ENCODE measurements around the gene MCCC1.
A peak's percentile ranks its signal among the peaks of the same experiment; 100 is the strongest.
"Not testable (repeated sequence)": the region's sequence is repeated elsewhere in the genome, so short reads cannot be mapped to it uniquely, and the experiment has no call there.

The MCCC1 gene

DNA sequence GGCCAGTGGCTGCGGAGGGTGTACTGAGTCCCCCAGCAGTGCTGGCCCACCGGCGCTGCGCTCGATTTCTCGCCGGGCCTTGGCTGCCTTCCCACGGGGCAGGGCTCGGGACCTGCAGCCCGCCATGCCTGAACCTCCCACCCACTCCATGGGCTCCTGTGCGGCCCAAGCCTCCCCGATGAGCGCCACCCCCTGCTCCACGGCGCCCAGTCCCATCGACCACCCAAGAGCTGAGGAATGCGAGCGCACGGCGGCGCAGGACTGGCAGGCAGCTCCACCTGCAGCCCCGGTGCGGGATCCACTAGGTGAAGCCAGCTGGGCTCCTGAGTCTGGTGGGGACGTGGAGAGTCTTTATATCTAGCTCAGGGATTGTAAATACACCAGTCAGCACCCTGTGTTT lies 1.7 kb upstream of the MCCC1 start:
- not testable (repeated sequence) for DNase-seq

GRCh38 chr3:183100376-183100775 lies 1.1 kb upstream of the MCCC1 start:
- DNase-seq, result no peak

DNA sequence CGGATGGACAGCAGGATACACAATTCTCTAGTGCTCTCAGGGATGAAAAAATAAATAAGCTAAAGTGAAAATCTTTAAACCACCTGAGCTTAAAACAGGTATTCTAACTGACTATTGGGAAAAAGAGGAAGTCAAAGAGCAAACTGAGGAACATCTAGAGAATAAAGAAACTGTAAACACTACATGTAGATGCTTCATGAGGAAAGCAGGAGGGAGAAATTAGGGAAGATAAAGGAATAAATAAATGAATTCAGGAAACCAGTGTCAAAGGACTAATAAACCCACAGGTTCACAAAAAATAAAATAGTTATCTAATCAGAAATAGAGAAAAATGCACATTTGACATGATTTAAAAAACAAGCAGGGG lies 525 bp upstream of the MCCC1 start:
- no peak for DNase-seq

- no peak for DNase-seq
These were observed 715 bp downstream of the MCCC1 start for GRCh38 chr3:183098536-183099025.

DNA sequence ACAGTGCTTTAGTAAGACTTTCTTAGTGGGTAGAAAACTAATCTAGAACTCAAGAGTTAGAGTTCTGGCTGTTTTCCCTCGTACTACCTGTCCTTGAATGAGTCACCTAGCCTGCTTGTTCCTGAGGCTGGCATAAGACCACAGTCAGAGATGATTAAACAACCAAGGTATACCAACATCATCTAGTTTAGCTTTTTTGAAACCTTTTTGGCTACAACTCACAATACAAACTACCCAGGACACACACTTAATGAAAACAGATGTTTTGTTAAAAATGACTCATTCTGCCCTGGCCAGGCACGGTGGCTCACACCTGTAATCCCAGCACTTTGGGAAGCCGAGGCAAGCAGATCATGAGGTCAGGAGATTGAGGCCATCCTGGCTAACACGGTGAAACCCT lies 4.6 kb downstream of the MCCC1 start:
- no peak for DNase-seq

- no peak for DNase-seq
These were observed 7.0 kb downstream of the MCCC1 start for GRCh38 chr3:183092256-183092655.

DNA sequence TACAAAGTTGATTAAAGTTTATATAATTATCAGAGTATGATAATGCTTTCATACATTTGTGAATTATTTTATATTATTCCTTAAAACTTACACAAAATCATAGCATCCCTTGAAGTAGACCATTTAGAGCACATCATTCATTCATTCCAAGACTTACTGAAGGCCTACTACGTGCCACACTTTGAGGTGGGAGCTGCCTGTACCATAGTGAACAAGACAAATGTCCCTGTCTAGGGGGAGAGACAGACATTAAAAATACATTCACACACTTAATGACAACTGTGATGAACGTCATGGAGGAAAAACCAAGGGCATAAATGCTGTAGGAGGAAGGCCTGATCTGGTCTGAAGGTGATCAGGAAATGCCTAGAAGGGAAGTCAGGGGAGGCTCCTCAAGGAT lies 12.1 kb downstream of the MCCC1 start:
- no peak for DNase-seq

DNA sequence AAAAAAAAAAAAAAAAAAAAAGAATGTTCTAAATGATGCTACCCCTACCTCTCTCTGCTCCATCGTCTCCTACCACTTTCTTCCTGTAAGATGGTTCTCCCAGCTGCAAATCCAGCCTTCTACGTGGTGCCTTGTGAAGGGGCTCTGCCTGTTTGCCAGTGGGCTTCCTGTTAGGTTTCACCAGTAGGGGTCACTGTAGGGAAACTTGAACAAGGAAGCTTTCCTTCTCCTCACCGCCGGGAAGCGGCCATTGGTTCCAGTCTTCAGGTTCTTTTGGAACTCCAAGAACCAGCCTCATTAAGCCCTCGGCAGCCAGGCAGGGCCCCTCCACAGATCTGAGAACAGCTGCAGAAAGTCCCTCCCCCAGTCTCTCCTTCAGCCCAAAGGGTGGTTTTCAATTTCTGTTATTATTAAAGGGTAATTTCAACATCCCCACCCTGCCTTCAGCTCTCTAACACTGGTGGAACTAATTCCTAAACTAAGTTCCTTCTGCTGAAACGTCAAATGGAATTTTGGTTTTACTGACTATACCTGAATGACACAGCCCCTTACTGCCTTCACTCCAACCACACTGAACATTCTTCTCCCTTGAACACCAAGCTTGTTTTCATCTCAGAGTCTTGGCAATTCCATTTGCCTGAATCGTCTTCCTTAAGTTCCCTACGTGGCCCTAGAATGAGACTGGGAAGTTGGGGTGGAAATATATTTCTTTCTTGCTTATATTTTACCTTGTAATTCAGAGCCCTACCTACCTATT lies 13.5 kb downstream of the MCCC1 start:
- DNase-seq, result peak; percentile 2

DNA sequence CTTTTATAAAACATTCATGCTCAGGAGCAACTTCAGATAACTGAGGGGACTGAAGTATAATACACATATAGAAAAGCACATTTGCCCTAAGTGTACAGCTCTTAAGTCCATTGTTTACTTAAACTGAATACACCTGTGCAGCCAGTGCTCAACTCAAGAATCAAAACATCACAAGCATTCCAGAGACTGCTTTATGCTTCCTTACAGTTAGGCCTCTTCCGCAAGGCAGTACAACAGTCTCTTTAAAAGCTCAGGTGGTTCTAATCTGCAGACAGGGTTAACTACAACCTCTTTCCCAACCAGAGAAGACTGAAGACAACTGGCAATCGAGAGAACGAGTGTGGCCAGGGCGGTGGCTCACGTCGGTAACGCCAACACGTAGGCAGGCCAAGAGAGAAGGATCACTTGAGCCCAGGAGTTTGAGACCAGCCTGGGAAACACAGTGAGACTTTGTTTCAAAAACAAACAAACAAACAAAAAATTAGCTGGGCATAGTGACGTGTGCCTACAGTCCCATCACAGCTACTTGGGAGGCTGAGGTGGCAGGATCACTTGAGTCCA lies 16.9 kb downstream of the MCCC1 start:
- DNase-seq, result no peak

GRCh38 chr3:183081459-183082183 lies 17.7 kb downstream of the MCCC1 start:
- DNase-seq, result no peak

GRCh38 chr3:183080628-183081027 lies 18.7 kb downstream of the MCCC1 start:
- no peak for DNase-seq

- DNase-seq, result no peak
These were observed 24.4 kb downstream of the MCCC1 start for GRCh38 chr3:183074881-183075280.

DNA sequence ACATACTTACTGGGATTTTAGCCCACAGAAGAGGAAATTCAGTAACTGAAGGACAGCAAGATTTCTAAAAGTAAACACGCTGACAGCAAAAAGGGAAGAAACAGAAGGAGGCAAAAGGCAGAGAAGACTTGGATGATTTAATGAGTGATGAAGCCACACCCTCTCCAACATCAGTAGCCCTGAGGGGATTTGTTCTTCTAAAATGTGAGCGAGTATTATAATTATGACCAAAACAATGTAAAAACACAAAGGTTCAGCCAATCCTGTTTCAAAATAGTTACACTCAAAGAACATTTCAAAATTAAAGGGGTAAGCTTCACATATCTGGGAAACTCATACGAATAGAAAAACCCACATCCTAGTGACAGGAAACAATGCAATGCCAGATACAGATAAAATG lies 25.0 kb downstream of the MCCC1 start:
- DNase-seq, result no peak

GRCh38 chr3:183073839-183074238 lies 25.5 kb downstream of the MCCC1 start:
- no peak for DNase-seq

DNA sequence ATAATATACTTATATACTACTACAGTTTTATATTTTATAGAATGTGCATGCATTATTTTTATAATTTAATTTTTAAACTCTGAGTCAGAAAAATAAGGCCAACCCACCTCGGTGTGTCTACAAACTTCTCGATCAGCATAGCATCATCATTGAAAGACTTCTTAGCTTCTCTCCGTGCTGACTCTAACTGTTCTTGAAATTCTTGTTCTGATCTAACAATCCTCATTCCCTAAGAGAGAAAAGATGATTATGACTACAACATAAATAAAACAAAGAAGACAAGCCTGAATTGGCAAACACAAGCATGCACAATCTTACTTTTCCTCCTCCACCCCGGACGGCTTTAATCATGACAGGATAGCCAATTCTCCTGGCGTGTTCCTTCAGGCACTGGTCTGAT lies 28.4 kb downstream of the MCCC1 start:
- DNase-seq, result no peak

DNA sequence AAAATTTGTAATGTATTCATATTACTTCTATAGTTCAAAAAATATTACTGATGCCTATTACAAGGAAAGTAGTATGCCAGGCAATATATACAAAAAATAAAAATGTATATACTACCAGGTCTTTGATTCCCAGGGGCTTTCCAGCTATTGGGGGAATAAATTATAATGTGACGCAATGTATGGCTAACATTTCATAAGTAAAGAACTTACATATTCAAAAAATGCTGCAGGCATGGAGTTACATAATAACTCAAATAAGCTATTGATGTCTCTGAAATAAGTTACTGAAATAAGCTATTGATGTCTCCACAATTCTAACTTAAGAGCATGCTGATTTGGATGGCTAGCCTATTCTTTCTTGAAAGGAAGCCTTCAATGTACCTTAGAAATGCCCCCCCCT lies 30.2 kb downstream of the MCCC1 start:
- no peak for DNase-seq

DNA sequence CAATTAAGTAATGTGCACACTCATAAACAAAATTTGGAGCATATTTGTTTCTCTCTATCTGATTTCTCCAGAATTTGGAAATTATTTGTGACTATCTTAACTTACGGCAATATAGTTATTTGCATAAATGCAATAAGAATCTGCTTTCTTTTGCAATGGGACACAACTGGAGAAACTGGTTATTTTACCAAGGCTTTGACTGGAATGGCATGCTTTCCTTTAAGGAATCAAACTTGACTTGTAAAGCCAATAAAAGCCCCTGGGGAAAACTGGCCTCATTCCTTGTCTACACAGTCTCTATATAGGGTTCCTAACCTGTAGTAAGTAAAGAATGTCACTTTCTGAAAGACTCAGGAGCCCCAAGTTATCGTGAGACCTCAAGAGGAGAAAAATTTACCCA lies 32.4 kb downstream of the MCCC1 start:
- DNase-seq, result not testable (repeated sequence)

GRCh38 chr3:183064475-183064874 lies 34.8 kb downstream of the MCCC1 start:
- no peak for DNase-seq

DNA sequence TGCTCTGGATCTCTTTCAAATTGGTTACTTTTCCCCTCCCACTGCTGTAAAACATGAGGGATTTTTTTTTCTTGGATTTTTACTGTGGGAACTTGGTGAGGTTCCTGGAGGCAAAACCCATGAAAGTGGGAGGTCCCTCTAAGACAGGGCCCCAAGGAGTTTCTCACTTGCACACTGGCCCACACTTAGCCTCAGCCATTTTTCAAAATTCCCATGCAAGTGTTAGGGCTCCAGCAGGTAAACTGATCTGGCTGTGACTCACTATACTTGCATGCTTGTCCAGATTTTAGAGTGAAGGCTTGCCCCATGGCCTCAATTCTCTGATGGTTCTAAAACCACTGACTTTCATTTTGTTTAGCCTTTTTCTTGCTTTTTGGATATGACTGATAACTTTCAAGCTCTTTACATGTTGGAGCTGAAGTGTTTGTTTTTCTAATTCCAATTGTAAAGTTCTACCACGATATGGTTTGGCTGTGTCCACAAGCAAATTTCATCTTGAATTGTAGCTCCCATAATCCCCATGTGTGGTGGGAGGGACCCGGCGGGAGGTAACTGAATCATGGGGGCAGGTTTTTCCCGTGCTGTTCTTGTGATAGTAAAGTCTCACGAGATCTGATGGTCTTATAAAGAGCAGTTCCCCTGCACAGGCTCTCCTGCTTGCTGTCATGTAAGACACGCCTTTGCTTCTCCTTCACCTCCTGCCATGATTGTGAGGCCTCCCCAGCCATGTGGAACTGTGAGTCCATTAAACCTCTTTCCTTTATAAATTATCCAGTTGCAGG lies 37.7 kb downstream of the MCCC1 start:
- no peak for DNase-seq

- DNase-seq, result no peak
These were observed 40.9 kb downstream of the MCCC1 start for GRCh38 chr3:183058351-183058750.

DNA sequence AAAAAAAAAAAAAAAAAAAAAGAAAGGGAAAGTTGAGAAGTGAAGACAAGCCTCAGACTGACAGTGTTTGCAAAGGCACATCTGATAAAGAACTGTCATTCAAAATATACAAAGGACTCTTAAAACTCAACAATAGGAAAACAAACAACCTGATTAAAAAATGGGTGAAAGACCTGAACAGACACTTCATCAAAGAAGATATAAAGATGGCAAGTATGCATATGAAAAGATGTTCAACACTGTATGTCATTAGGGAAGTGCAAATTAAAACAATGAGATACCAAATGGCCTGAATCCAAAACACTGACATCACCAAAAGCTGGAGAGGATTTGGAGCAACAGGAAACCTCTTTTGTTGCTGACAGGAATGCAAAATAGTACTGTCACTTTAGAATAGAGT lies 48.6 kb downstream of the MCCC1 start:
- DNase-seq, result no peak

DNA sequence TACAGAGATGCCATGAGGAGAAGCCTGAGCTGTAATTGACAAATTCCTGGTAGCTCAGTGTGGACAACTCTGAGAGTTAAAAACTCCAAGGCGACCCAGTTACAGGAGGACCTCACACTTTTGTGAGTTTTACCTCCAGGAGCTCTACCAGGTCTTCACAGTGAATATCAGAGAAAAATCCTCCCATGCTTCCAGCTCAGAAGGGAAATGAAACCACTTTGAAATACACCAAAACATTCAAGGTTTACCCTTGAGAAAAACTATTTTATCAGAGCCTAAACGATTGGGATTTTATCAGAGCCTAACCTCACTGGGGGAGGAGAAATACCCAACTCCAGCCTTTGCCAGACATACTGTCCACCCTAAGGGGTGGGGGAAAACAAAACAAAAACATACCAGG lies 52.4 kb downstream of the MCCC1 start:
- no peak for DNase-seq

- DNase-seq, result no peak
These were observed 54.6 kb downstream of the MCCC1 start for GRCh38 chr3:183044547-183045229.
